Medulla oblongata (tissue), 1 donor: ENCODE data around the gene RRP1.
A peak's percentile ranks its signal among the peaks of the same experiment; 100 is the strongest.
"Not testable (repeated sequence)": the region's sequence is repeated elsewhere in the genome, so short reads cannot be mapped to it uniquely, and the experiment has no call there.

ENCODE experiments used
- DNase-seq: peaks from one replicate; pipeline ENCODE4 v3.0.0-alpha.2; 2015; ENCODE audit errors: extremely low spot score

Gene RRP1

DNA sequence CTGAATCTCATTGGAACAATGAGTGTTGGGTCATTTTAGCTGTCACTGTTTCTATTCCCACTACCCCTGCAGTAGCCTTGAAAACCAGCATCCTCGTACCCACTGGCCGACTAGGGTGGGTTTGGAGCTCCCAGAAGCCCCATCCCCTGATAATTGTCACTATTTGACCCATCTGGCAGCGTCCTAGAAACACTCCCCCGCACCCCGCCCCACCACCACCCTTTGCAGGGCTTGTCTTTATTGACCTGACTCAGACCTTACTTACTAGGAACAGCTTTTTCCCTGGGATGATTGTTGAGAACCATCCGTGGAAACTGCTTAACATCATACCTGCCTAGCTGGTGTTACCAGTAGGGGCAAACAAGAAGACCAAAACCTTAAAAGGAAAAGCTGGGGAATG, 47.2 kb downstream of the RRP1 start:
- no peak for DNase-seq

DNA sequence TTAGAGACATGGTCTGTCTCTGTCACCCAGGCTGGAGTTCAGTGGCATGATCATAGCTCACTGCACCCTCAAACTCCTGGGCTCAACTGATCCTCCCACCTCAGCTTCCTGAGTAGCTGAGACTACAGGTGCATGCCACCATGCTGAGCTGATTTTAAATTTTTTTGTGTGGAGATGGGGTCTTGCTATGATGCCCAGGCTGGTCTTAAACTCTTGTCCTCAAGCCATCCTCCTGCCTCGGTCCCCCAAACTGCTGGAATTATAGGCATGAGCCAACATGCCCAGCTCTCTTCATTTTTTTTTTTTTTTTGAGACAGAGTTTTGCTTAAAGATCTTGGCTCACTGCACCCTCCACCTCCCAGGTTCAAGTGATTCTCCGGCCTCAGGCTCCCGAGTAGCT, 50.9 kb downstream of the RRP1 start:
- DNase-seq: no peak

DNA sequence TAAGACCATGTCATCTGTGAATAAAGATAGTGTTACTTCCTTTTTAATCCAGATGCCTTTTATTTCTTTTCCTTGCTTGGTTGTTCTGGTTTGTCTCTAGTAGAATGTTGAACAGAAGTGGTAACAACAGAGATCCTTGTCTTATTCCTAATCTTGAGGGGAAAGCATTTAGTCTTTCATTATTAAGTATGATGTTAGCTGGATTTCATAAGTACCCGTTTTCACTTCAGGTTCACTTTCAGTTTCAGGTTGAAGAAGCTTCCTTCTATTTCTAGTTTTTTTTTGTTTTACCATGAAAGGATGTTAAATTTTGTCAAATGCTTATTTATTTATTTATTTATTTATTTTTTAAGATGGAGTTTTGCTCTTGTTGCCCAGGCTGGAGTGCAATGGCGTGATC, 53.4 kb downstream of the RRP1 start:
- DNase-seq: peak; percentile 35

DNA sequence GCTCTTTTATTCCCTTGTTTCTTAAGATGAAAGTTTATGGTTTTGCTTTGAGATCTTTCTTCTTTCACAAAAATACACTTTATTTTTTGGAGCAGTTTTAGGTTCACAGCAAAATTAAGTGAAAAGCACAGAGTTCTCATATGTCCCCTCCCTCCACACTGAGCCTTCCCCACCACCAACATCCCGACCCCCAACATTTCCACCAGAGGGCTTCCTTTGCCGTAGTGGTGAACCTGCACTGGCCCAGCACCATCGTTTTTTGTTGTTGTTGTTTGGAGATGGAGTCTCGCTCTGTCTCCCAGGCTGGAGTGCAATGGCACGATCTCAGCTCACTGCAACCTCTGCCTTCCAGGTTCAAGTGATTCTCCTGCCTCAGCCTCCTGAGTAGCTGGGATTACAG, 55.5 kb downstream of the RRP1 start:
- DNase-seq: not testable (repeated sequence)

DNA sequence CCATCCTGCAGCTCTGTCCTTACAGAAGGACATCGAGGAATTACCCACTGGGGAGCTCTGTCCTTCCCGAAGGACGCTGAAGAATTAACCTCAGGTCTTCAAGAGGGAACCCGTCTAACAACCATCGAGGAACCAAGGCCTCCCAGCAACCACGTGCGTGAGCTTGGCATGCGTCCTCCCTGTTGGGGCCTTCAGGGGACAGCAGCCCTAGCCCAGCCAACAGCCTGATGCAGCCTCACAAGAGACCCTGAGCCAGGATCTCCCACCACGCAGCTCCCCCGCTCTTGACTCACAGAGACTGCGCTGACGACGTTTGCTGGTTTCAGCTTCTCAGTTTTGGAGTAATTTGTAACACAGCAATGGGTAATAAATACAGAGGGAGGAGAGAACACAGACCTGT, 56.0 kb downstream of the RRP1 start:
- DNase-seq: no peak

DNA sequence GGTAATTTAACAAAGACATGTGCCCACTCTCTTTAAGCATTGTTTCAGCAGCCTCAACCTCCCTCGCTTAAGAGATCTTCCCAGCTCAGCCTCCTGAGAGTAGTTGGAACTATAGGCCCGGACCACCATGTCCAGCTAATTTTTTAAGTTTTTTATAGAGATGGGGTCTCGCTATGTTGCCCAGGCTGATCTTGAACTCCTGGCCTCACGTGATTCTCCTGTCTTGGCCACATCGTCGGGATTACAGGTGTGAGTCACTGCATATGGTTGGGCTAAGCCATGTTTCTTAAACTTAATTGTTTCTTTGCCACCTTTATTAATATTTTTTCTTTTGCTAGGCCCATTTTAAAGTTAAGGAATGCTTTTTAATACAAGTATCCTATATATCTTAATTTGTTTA, 57.1 kb downstream of the RRP1 start:
- no peak for DNase-seq

DNA sequence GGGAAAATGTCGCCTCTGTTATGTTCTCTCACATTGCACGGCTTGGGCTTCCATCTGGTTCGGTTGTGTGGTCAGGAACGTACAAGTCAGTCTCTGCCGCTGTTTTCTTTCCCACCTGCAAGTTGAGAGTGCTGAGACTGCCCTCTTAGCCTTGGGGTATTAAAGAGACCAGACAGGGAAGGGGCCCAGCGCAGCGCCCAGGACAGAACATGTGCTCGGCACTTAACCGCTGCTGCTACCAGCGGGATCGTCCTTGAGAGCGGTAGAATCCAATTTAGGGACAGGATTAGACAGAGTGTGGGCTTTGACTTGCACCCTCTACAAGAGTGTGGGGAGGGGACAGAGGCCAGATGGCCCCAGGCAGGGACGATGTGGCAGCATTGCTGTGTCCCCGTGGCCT, 57.9 kb downstream of the RRP1 start:
- DNase-seq: no peak

DNA sequence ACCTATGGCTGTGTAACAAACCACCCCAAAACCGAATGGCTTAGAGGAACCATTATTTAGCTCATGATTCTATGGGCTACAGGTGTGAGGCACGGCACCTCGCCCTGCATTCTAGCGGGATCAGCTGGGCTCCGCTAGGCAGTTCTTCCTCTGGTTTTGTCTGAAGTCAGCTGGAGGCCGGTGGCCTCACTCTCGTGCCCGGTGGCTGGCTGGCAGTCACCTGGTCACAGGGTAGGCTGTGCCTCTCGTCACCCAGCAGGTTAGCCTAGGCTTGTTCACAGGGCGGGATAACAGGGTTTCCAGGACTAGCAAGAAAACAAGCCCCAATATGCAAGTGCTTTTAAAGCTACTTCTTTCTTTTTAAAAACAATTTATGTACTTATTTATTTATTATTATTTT, 59.4 kb downstream of the RRP1 start:
- DNase-seq: no peak

DNA sequence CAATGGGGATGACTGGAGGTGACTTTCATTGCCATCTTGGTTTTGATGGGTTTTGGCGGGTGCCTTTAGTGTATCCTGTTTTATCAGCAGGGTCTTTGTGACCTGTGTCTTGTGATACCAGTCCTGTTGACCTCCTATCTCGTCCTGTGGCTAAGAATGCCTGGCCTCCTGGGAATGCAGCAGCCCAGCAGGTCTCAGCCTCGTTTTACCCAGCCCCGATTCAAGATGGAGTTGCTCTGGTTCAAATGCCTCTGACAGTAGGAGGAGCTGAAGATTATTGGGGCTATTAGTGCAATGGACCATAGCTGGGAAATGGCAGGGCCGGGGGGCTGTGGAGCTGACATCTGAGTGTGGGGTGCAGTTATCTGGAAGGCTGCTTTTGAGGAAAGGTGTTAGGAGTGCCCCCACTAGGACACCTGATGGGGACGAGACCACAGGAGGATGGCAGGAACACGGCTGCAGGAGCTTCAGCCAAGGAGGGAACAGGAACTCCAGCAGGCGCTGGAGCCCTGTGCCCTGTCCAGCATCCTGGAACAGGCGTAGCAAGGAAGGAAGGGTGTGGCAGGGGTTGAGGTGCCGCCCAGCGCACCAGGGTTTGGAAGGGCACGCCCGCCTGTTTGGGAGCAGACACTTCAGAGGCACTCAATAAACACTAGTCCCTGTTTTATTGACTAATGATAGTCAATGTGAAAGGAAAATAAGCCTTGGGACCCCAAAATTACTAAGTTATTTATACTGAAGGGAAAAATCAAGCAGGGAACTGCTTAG, 60.3 kb downstream of the RRP1 start:
- no peak for DNase-seq

DNA sequence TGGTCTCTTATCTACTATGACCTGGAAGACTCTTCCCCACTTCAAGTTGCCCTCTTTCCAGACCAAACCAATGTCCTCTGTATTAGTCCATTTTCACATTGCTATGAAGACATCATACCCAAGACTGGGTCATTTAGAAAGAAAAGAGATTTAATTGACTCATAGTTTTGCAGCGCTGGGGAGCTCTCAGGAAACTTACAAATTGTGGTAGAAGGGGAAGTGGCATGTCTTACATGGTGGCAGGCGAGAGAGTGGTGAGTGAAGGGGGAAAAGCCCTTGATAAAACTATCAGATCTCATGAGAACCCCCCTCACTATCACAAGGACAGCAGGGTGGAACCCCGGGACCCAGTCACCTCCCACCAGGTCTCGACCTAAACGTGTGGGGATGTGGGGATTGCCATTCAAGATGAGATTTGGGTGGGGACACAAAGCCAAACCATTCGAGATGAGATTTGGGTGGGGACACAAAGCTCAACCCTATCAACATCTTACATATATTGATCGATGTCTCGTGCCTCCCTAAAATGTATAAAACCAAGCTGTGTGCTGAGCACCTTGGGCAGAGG, 61.4 kb downstream of the RRP1 start:
- no peak for DNase-seq

DNA sequence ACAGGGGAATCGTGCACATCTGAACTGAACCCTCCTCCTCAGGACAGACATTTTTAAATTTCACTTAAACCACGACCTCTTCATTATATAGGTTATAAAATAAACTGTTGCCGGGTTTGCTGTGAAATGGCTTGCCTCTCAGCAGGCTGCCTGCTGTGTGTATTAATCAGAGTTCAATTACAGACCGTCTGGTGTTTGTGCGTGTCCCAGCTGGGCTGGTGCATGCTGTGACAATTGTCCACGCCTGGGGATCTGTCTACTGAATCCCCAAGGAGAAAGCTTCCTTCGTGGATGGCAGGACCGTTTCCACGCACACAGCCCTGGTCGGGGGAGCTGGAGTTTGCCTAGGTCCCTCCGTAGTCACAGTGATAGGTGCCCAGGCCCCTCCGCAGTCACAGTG, 62.2 kb downstream of the RRP1 start:
- no peak for DNase-seq

DNA sequence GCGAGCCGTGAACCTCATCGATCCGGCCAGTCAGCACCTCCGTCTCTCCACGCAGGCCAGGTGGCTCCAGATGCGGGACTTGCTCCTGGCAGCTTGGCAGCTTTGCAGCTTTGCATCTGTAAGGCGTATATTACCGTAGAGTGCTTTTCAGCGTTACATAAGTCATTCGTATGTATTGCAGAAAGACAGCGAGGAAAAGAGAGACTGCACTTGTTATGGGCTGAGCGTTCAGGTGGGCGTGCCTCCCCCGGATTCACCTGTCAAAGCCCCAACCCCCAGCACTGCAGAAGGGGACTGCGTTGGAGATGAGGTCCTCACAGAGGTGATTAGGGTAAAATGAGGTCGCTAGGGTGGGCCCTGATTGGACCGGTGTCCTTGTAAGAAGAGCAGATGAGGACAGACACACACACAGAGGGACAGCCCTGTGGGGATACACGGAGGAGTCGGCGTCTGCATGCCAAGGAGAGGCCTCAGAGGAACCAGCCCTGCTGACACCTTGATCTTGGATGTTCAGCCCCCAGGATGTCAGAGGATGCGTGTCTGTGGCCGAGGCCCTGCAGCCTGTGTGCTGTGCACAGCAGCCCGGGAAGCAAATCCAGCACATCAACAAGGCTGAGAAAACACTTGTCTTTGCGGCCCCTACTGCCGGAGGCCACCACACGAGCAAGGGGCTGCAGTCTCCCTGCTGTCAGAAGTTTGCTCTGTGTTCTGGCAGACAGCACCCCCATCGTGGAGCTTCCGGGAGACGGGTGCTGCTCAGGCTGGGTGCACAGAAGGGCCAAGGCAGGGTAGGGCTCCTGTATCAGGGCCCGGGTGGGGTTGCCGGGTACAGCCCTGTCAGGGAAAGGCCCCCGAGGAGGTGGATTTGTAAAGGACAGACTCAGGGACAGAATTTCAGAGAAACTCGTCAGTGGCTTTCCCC, 64.7 kb downstream of the RRP1 start:
- no peak for DNase-seq
